NCI-H2196 (cell line): ENCODE data around the gene RUFY1.

Experiments
- DNase-seq: peaks from one replicate; lab custom pipeline; 2025; ENCODE audit not compliant: unreplicated experiment; lab: John Stamatoyannopoulos, UW

The RUFY1 gene

GRCh38 chr5:179601871-179602625, 51.7 kb downstream of the RUFY1 start:
- no peak for DNase-seq

GRCh38 chr5:179603308-179603707, 53.0 kb downstream of the RUFY1 start:
- no peak for DNase-seq

DNA sequence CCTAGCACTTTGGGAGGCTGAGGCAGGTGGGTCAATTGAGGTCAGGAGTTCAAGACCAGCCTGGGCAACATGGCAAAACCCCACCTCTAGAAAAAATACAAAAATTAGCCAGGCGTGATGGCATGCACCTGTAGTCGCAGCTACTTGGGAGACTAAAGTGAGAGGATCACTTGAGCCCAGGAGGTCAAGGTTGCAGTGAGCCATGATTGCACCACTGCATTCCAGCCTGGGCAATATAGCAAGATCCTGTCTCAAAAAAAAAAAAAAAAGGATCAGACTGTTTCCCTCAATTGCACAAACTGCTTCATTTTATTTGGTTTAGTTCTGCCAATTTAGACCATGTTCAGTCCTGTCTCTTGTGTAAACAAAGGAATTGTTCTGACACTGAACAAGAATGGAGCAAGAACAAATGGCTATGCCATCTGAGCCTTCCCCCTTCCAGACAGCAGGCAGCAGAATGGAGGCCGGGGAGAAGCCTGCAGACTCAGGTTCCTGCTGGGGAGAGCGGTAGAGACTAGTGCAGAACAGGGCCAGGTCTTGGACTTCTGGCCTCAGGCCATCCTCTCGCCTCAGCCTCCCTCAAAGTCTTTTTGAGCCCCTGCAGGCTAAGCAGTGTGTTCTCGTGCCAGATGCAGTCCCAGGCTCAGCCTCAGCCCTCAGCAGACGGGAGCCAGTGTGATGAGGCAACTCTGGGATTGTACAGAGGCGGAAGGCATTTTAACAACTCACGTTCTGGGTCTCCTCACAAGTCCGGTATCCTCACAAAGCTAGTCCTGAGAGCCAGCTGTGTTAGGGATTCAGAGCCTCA, 54.9 kb downstream of the RUFY1 start:
- DNase-seq: no peak

- no peak for DNase-seq
These were observed 55.9 kb downstream of the RUFY1 start for GRCh38 chr5:179606071-179606909.

DNA sequence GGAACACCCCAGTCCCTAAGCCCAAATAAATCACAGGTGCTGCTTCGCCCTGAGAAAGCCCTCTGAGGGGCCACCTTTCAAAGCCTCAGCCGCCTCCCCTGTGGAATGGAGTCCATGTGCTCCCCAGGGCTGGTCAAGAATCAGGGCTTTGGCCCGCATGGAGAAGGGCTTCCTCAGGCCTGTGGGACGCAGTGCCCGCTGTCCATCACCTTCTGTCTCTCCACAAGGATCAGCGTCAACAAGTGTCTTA, 56.5 kb downstream of the RUFY1 start:
- DNase-seq: no peak

- no peak for DNase-seq
These were observed 57.0 kb downstream of the RUFY1 start for GRCh38 chr5:179607160-179607931.

GRCh38 chr5:179608131-179608581, 57.8 kb downstream of the RUFY1 start:
- DNase-seq: no peak

DNA sequence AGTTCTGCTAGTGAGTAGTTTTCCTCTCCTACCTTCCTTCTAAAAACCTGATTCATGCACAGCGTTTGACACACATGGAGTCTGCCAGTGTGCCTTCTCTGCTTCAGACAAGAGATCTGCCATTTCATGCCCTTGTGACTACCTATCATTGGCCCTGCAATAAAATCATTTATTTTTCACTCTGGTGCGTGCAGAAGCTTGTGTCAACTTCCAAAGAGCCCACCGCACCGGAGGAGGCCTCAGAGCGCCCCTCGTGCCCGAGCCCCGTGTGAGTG, 59.4 kb downstream of the RUFY1 start:
- DNase-seq: no peak

DNA sequence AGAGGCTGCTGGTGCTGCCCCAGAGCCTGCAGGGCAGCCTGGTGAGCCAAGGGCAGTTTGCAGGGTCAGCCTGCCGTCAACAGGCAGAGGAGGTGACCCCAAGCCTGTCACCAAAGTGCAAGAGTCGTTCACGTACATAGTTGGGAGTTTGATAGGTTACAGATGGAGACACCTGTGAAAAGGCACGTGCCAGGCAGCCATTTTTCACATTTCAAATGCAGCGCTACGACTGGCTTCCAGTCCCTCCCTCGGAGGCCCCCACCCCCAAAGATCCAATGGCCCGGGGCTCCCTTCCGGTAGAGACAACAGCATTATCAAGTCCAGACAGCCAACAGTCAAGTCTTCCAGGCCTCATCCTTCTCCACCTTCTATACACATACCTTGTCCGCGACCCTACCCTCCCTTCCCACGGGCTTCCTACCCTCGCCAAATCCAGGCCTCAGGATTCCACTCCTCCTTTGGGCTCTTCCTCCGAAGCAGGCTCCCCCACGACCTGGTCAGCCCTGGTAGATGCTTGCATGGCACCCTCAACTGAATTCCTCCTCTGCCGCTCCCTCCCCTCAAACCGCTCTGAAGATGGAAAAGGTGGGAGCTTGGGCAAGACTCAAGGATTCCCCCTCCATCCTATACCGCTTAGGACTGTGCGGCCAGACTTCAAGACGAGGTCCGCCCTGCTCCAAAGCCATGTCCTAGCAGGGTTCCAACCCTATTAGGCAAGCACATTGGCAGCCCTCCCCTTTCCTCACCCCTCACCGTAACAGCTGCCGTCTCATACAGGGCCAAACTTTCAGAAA, 60.0 kb downstream of the RUFY1 start:
- no peak for DNase-seq

- no peak for DNase-seq
These were observed 60.5 kb downstream of the RUFY1 start for GRCh38 chr5:179610903-179611265.

GRCh38 chr5:179612577-179613459, 62.5 kb downstream of the RUFY1 start:
- no peak for DNase-seq

DNA sequence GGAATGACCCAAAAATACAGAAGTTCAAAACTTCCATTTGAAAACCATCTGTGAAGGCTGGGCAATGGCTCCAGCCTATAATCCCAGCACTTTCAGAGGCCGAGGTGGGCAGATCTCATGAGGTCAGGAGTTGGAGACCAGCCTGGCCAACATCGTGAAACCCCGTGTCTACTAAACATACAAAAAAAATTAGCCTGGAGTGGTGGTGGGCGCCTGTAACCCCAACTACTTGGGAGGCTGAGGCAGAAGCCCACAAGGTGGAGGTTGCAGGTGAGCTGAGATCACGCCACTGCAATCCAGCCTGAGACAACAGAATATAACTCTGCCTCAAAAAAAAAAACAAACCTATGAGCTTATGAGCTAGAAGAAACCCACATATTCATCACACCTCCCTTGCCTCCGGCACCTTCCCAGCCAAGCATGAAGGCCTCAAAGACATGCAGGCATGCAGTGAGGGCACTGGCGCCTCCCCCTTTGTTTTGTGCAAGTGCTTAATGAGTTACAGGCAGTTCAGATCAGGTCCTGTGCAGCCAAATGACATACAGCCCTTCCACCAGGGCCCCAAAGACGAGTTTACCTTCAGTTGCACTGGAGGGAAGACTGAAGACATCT, 63.2 kb downstream of the RUFY1 start:
- no peak for DNase-seq

DNA sequence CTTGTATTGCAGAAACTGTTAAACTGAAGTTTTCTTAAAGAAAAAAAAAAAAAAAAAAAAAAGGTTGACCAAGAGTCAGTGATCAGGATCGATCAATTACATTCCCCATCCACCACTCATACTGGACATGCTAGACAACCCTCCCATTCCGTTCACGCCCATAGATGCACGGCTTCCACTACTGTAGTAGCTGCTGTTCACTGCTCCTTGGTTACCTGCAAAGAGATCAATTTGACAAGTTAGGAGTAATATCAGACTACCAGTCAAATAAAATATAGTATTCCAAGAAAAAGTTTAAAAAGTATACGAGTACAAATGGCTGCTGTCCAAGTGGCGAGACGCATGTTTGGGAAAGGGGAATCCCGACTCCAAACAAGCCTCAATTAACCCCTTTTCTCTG, 64.4 kb downstream of the RUFY1 start:
- DNase-seq: no peak

- DNase-seq: no peak
These were observed 64.8 kb downstream of the RUFY1 start for GRCh38 chr5:179615203-179615602.

DNA sequence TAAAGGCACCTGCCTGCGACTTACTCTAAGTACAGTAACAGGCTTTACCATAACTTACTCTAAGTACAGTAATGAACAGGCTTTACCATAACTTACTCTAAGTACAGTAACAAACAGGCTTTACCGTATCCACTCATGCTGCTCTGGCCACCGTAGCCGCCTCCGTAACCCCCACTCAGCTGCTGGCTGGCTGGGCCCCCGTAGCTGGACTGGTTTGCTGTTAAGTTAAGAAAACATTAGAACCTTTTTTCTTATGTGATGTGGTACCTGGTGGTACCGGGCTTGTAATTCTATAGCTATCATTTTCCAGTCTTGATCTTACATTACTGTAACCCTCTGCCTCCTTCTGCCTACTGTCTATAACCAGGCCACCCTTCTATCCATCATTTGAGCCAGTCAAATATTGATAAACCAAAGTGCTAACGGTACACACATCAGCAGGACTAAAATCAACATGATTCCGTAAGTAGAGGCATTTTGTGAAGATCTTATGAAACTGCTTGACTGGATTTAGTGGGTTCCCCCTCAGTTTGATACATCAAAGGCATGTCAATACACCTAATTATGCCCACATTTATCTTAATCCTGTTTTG, 65.7 kb downstream of the RUFY1 start:
- DNase-seq: no peak

- DNase-seq: no peak
These were observed 67.6 kb downstream of the RUFY1 start for GRCh38 chr5:179617930-179618329.

DNA sequence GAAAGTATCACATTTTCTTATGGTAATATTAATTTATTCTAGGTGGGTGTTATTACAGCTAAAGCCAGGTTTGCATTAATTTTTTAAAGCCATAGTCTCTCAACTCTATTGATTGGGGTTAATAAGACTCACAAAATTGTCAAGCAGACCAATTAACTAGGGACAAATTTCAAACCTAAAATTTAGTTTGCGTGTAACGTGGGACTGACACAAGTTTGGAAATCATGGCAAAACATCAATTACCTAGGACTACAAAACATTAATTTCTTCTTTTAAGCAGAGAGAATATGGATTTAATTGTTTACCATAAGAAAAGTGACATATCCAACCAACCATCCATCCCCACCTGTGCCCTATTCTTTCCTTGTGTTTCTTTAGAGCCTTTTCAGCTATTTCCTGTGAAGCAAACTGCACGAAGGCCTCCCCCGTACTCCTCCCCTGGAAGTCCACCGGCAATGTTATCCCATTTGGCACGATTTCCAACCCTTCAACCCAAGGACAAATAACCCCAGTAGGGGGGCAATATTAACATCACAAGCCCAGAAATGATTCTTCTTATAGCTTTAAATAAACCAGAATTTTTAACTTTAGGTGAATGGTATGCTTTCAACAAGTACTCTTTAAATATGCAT, 68.7 kb downstream of the RUFY1 start:
- no peak for DNase-seq

GRCh38 chr5:179619776-179620175, 69.4 kb downstream of the RUFY1 start:
- no peak for DNase-seq
